HG02642 (cell line): Measurements from ENCODE around the gene TRAF2.

Source experiments
- ATAC-seq: cut with Tn5 transposase; IDR thresholded peaks from one replicate; pipeline ENCODE4 v1.9.1; 2021; ENCODE audit warnings: mild to moderate bottlenecking; ENCODE audit not compliant: unreplicated experiment, poor library complexity

TRAF2 gene

GRCh38 chr9:136945333-136946227 lies 59.3 kb downstream of the TRAF2 start:
- ATAC-seq = no peak

- no peak for ATAC-seq
Measured at GRCh38 chr9:136946228-136947027, 60.1 kb downstream of the TRAF2 start.

- no peak for ATAC-seq
Measured at GRCh38 chr9:136947028-136947891, 60.9 kb downstream of the TRAF2 start.

DNA sequence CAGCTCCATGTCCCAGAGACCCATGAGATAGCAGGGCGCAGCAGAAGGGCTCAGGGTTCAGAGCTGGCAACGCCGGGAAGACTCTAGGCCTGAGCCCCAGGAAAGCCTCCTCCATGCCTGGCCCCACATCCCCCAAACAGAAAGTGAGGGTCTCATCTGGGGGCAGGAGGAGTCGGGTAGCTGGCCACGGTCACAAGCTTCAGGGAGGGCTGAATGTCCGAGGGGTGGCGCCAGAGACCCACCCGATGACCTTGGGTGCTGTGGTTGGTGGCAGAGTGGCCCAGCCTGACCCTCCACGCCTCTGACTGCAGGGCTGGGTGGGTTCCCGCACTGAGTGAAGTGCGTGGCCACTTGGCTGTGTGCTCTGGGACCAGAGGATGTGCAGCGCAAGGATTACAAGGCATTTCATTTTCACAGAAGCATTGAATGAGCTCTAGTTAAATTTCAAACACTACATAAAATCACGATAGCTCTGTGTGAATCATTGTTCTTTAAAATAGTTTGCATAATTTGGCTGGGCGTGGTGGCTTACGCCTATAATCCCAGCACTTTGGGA lies 61.7 kb downstream of the TRAF2 start:
- ATAC-seq = no peak

DNA sequence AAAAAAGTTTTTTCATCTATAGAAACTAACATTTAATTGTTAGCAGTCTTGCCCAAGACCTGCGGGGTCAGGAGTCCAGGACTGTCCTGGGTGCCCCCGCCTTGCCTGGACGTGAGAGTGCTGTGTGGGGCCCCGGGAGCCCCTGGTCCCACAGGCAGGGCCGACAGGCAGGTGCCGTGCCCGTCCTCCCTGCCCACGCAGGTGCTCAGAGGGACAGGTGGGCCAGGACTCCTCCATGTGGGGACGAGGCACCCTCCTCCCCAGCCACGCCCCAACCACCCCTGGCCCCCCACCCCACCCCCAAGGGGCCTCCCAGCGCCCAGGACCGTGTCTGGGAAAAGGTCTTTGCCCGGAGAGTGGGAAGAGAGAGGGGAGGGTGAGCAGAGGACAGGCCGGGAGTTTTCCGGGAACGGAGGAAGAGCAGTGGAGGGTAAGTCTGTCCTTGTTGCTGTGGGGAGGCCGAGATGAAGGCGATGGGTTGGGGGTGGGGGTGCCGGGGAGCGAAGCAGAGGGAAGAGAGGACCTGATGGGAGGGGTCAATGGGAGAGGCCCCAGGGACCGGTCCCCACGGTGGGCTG lies 63.0 kb downstream of the TRAF2 start:
- ATAC-seq = no peak

DNA sequence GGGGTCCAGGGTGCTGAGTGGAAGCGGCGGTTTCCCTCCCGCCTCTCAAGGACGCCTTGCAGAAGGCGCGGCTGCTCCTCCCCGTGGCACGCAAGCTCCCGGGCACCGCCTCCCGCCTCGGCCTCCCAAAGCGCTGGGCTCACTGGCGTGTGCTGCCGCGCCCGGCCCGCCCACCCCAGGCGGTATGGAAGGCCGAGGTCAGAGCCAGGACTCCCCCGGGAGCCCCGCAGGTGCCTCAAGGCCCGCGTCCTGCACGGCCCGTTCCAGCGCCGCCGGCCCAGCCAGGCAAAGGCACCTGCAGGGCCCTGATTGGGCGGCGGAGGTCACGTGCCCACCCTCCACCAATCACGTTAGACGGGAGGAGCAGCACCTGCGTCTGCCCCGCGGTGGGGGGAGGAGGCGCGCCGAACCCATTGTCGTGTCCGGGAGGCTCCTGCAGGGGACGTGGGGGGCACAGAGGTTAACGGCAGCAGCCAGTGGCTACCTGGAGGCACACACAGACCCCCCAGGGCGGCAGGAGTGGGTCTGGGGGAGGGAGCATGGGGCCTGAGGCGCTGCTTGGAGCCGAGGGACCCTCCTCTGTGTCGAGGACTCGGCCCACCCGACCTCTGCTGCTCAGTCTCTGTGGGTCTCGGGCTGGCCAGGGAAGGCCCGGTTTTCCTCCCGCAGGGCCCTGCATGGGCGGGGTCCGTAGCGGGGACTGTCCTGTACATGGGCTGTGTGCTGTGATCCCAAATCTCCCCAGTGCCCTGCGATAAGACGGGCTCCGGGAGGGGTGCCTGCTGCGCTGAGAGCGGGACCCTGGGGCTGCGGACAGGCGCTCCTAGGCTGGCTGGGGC lies 63.7 kb downstream of the TRAF2 start:
- peak; percentile 84 for ATAC-seq

GRCh38 chr9:136950656-136951276 lies 64.5 kb downstream of the TRAF2 start:
- no peak for ATAC-seq

GRCh38 chr9:136951541-136952320 lies 65.4 kb downstream of the TRAF2 start, which contains the start of gene LCN12:
Gene LCN12, plus strand, starts transcription at chr9:136952273. Its CDS starts 55 bp downstream, at chr9:136952328.
- no peak for ATAC-seq

- ATAC-seq = no peak
Measured at GRCh38 chr9:136952321-136952850, 66.1 kb downstream of the TRAF2 start.

GRCh38 chr9:136952876-136953770 lies 66.8 kb downstream of the TRAF2 start:
- no peak for ATAC-seq

DNA sequence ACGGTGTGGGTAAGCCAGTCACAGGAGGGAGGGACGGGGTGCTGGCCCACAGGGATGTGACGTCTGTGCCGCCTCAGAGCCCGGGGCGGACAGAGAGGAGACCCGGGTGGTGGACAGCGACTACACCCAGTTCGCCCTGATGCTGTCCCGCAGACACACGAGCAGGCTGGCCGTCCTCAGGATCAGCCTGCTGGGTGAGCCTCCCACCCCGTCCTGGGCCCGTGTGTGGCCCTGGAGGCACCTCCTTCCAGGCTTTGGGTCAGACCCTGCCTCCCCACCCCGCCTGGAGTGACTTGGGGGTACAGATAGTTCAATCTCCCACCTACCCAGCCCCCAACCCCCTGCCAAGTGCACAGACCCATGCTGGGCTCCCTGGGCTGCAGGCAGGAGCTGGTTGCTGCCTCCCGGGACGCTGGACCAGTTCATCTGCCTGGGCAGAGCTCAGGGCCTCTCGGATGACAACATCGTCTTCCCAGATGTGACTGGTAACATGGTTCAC lies 67.5 kb downstream of the TRAF2 start:
- no peak for ATAC-seq

GRCh38 chr9:136954270-136955083 lies 68.2 kb downstream of the TRAF2 start:
- ATAC-seq = no peak

GRCh38 chr9:136955202-136955942 lies 69.1 kb downstream of the TRAF2 start:
- ATAC-seq = no peak

DNA sequence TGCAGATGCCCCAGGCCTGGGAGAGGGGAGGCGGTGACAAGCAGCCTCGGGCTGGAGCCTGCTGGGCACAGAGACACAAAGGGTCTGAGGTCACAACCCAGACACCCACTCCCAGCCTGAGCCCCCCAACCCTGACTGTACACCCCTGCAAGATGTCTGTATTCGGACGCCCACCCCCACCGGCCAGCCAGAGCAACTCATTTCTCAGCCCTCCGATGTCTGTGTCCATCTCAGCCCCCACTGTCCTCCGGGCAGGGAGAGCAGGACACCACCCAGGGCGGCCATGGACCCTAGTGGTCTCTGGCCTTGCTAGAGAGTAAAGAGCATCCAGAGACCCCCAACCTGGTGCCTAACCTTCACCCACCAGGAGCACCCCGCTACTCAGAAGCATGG lies 69.6 kb downstream of the TRAF2 start:
- no peak for ATAC-seq

- ATAC-seq = no peak
Measured at GRCh38 chr9:136956604-136957003, 70.3 kb downstream of the TRAF2 start.
